Frontal cortex (tissue), 4 donors: Measurements from ENCODE around the gene KCNJ5. TPM values are rescaled to one million over a fixed set of nuclear protein-coding genes. Genes with fewer than 3 reads are reported as not detected.
A peak's percentile ranks its signal among the peaks of the same experiment; 100 is the strongest.

Experiments used
- DNase-seq, 2 donors: peaks; one replicate each; pipeline ENCODE4 v3.0.0; 2012; ENCODE audit warnings: low spot score in 2 of 2
- FAIRE-seq: peaks from 2 replicates; lab custom pipeline; 2012; peaks lifted over from hg19 to GRCh38; lab: Jason Lieb, UNC
- total RNA-seq: library from RNA; depleted of rRNA; stranded (reverse); fragments of >200 nt; gene quantifications from one replicate; pipeline ENCODE4 v1.2.3, GENCODE V29; 2014
- donor health status: control.
- donor health status: control.
- donor health status: control.

The KCNJ5 gene
- 0.82 TPM for total RNA-seq

GRCh38 chr11:128890543-128891368 lies at the start of gene KCNJ5:
Gene KCNJ5 (plus strand): TSS chr11:128891356. CDS start chr11:128911274, 19,918 bp downstream.
- peak in 1 of 2 donors; percentile 60 for DNase-seq
- no peak for FAIRE-seq

- DNase-seq: no peak
- no peak for FAIRE-seq
Observed at GRCh38 chr11:128841461-128842072, 49.6 kb upstream of the KCNJ5 start.

DNA sequence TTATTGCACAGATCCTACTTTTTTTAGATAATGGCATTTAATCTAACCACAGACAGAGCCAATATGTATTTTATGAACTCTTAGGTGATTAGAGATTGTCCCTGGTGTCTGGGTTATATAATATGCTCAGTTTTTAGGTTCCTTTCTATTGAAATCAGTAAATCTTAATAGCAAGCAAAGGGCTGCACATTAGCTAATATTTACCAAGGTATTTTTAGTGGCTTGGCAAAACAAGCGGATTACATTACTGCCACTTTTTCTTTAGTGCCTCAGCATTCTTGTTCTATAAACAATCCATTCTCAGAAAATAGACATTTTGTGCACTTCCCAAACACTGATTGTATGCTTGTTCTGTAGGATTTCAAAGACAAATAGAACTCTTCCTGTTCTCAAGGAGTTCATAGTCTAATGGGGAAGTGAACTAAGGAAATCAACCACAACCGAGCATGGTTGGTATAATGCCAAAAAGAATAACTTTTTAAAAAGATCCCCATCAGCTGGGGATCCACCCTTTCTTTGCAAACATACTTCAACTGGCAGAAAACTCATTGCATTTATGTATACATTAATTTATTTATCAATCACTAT lies 47.9 kb upstream of the KCNJ5 start:
- FAIRE-seq: no peak
- DNase-seq: no peak

DNA sequence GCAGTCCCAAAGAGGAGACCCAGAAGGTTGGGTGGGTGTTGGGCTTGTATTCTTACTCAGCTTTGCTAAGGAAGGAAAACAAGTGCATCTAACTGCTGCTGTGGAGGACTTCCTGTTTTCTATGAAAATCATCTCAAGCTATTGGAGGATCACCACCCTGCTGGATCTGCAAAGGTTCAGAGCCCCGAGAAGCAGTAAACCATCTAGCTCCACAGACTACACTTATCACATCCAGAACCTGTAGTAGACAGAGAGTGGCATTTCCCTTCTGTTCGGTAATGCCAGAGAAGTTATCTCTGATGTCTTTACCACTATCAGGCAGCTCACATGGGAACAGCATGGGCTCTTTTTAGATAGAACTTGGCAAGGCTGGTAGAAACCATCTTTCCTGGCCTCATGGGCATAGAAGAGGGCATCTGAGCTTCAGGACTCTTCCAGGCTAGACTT lies 45.8 kb upstream of the KCNJ5 start:
- FAIRE-seq: no peak
- DNase-seq: no peak

- FAIRE-seq (no peak), DNase-seq (no peak)
Observed at GRCh38 chr11:128846985-128847384, 44.2 kb upstream of the KCNJ5 start.

DNA sequence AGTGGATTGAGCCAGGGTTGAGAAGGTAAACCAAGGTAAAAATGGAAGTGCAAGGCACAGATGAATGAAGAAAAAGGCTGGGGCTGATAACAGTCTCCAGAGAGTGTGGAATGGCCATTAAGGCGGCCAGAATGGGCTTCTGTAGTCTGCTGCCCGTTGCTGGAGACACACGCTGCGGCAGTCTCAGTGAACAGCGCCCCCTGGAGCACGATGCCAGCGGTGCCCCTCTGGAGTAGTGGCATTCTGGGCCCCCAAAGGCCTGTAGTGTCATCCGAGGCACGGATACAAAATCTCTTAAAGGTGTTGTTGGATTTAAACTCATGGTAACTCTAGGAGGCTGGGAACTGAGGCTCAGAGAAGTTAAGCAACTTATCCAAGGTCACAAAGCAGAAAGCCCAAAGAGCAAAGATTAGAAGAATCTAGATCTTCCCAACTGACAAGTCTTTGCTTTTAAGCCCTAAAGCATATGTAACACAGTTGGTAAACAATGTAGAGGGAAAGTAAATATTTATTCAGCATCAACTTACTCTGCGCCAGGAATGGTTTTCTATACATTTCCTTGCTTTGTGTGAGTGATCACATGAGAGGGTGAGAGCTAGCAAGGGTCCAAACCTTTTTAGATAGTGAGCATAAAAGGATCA lies 42.2 kb upstream of the KCNJ5 start:
- DNase-seq (no peak), FAIRE-seq (no peak)

DNA sequence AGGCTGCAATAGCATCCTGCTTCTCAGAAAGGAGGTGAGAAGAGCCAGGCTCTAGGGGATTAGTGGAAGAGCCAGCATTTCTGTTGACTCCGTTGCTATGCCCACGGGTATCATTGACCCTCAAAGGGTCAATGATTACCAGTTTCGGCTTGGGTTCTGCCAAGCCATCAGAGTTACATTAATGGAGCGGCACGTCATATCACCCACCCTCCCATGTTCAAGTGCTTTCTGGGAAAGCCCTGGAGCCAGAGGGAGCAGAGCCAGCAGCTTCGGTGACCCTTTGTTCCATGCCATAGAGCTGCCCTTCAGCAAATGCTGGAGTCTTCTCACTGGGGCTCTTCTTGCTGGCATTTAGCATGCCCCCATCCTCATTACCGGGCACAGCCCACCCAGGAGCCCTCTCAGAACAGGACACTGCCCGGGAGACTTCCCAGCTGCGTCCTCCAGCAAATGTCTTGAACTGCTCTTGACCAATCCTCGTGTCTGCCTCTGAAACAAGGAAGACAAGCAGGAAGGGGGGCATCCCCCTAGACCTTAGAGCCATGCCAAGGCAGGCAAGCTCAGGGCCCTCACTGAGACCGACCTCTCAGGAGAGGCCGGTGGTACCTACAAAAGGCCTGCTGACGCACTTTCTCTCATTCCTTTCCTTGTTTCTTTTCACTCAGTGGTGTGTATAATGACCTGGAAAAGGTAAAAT lies 38.7 kb upstream of the KCNJ5 start:
- FAIRE-seq: no peak
- no peak for DNase-seq

DNA sequence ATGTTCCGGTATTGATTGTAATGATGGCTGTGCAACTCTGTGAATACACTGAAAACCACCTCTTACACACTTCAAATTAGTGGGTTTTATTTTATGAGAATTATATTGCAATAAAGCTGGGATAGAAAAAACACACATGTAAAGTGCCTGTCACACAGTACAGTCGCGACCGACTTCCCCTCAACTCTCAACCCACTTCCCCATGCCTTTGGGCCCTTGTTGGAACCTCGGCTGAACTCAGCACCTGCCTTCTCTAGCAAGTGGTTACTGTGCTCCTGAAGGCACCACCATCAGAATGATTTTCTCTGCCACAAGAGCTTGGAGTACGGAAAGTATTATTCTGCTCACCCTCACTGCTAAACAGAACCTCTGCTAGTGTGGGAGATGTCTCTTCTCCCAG lies 37.6 kb upstream of the KCNJ5 start:
- DNase-seq (no peak), FAIRE-seq (no peak)

DNA sequence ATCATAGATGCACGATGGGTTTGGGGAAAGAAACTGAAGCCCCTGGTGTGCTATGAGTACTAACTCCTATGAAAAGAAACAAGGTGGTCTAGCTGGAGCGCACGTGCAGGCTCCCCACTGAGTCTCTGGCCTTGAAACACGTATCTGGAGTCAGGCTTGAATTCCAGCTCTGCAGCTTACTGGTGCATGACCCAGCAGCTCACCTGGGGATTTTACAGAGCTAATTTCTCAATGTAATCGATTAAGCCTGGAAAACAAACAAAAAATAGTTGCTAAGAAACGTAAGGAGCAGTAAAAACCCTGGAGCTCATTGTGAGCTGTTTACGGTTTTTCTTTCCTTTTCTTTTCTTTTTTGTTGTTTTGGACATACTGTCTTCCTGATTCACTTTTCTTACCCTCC lies 36.3 kb upstream of the KCNJ5 start:
- no peak for DNase-seq
- FAIRE-seq: no peak

- FAIRE-seq: no peak
Observed at GRCh38 chr11:128856241-128856640, 34.9 kb upstream of the KCNJ5 start.

DNA sequence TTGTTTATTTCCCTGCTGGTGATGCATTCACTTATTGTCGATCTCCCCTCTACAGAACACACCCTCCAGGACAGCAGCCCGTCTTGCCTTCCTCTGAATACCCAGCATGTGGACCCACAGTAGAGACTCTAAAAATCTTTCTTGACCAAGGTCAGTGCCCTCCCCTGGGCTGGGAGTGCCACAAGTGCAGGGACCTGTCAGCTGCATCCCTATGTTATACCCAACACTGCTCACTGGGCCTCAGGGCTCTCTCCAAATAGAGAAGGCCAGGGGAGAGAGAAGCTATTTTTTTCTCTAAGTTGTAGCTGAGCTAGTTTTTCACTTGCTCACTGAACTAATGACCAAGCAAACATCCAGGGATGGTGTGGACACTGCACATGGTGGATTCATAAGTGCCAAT lies 33.8 kb upstream of the KCNJ5 start:
- DNase-seq: no peak
- FAIRE-seq: no peak

More at GRCh38 chr11:128856241-128856640, 34.9 kb upstream of the KCNJ5 start:
- no peak for DNase-seq

- DNase-seq (peak in 1 of 2 donors; percentile 63), FAIRE-seq (no peak)
Observed at GRCh38 chr11:128859563-128860441, 31.4 kb upstream of the KCNJ5 start.

DNA sequence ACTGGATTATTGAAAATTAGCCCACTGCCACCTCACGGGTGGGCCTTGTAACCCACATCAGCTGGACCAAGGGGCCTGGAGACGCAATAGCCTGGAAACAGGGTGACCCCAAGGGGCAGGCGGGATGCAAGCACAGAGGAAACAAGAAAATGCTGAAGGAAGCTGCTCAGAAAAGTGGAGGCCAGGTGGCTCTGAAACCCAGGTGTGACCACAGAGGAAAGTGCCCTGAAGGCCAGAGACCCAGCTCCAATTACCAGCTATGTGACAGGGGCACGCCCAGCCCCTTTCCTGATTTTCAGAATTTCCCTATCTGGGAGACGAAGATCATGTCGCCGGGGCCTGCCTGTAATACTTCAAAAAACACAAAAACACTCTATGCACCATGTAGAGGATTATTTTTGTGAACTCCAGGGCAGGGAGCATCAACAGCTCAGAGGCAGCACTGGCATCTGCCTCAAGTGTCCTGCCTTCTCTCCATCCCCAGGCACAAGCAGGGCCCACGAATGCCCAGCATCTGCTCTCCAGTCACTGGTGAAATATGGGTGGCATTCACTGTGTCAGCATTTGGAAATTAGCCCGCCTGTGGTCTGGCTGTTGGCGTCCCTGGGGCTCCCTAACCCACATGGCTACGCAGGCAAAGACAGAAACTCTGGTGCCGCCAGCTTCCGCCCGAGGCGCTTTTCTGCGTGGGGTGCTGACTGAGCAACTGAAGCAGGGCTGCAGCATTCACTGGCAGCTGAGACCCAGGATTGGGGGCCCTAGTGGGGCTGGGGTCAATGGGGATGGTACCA lies 30.4 kb upstream of the KCNJ5 start:
- no peak for FAIRE-seq
- no peak for DNase-seq

GRCh38 chr11:128862406-128862805 lies 28.8 kb upstream of the KCNJ5 start:
- DNase-seq (no peak), FAIRE-seq (no peak)

GRCh38 chr11:128862908-128863660 lies 28.1 kb upstream of the KCNJ5 start:
- no peak for FAIRE-seq

GRCh38 chr11:128865490-128865889 lies 25.7 kb upstream of the KCNJ5 start:
- DNase-seq: no peak
- no peak for FAIRE-seq

More at GRCh38 chr11:128862908-128863660, 28.1 kb upstream of the KCNJ5 start:
- DNase-seq: no peak

DNA sequence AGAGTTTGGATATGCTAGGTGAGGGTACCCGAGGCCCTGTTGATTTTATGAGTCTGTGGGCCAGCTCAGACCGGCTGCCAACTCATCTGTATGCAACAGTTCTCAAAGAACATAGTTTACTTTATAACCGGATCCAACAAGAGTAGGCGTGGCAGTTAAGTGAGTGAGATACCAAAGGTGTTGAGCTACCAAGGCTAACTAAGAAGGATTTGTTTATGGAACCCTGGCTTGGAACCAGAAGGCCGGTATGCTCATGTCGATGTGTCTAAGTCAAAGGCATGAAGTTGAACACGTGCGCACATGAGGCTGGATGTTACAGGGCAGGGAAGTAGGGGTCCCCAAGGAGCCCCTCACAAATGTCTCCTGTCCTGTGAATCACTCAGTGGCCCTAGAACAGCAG lies 23.9 kb upstream of the KCNJ5 start, which contains the start of gene KCNJ1:
Gene KCNJ1, minus strand, starts transcription at position 20 of the 400 bp plus-strand sequence. CDS start 27,053 bp downstream, outside the sequence.
- DNase-seq: no peak
- FAIRE-seq: no peak
